Keratinocyte (primary cell): ENCODE measurements around the gene KRTAP10-6.

Experiments used
- CTCF ChIP-seq, 3 experiments: IDR thresholded peaks in 1 of 3; conservative IDR thresholded peaks in 1 of 3; optimal IDR thresholded peaks in 1 of 3; 2 replicates in 2 of 3; 3 replicates in 1 of 3; pipeline versions ENCODE3 to v1.5.1; 2011; ENCODE audit warnings: low read length in 3 of 3, mild to moderate bottlenecking in 3 of 3, moderate library complexity in 2 of 3, control low read depth in 1 of 3, inconsistent platforms in 1 of 3; ENCODE audit not compliant: insufficient read depth in 2 of 3; ENCODE audit errors: extremely low read depth in 1 of 3
- EZH2 ChIP-seq: IDR thresholded peaks from one replicate; pipeline ENCODE4 v1.6.1; 2012; ENCODE audit warnings: inconsistent platforms, mild to moderate bottlenecking, low read length, moderate library complexity

GRCh38 chr21:44544566-44544965 lies 47.7 kb downstream of the KRTAP10-6 start:
- TF ChIP-seq EZH2 (no peak), CTCF (optimal IDR thresholded peaks at IDR 0.05 in 1 of 3, IDR thresholded peaks at IDR 0.05 in 1 of 3, conservative IDR thresholded peaks at IDR 0.05 in 1 of 3; ENCODE audit: extremely low read depth in 1 of 3, insufficient read depth in 2 of 3, low read length in 3 of 3) (no peak)
